ENCODE data around the gene RPS6KB1.
"Not testable (repeated sequence)": the region's sequence is repeated elsewhere in the genome, so short reads cannot be mapped to it uniquely, and the experiment has no call there.

RPS6KB1 gene

DNA sequence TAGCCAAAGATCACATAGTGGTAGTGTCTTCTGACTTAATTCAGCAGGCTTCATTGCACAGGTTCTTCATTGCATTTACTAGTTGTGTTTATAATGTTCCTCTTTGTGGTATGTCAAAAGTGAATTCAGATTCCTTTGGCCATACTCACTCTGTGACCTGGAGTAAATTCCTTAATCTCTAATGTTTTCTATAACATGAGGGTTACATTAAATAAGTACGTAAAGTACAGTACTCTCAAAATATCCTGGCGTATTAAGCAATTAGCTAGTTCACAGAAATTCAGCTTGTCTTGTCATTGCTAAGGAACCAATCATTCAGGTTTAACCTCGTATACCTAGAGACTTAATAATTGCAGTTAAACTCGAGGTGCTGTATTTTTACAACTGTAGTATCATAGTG, 4.2 kb downstream of the RPS6KB1 start:
- no peak overlapping the region for H3K4me3 ChIP-seq (ENCODE audit: low read length)
- peak; percentile 3 for DNase-seq (ENCODE audit: low read depth)
- TF ChIP-seq, protein P1, sequence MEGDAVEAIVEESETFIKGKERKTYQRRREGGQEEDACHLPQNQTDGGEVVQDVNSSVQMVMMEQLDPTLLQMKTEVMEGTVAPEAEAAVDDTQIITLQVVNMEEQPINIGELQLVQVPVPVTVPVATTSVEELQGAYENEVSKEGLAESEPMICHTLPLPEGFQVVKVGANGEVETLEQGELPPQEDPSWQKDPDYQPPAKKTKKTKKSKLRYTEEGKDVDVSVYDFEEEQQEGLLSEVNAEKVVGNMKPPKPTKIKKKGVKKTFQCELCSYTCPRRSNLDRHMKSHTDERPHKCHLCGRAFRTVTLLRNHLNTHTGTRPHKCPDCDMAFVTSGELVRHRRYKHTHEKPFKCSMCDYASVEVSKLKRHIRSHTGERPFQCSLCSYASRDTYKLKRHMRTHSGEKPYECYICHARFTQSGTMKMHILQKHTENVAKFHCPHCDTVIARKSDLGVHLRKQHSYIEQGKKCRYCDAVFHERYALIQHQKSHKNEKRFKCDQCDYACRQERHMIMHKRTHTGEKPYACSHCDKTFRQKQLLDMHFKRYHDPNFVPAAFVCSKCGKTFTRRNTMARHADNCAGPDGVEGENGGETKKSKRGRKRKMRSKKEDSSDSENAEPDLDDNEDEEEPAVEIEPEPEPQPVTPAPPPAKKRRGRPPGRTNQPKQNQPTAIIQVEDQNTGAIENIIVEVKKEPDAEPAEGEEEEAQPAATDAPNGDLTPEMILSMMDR (conservative IDR thresholded peaks at IDR 0.05; ENCODE audit: low read length), result no peak

DNA sequence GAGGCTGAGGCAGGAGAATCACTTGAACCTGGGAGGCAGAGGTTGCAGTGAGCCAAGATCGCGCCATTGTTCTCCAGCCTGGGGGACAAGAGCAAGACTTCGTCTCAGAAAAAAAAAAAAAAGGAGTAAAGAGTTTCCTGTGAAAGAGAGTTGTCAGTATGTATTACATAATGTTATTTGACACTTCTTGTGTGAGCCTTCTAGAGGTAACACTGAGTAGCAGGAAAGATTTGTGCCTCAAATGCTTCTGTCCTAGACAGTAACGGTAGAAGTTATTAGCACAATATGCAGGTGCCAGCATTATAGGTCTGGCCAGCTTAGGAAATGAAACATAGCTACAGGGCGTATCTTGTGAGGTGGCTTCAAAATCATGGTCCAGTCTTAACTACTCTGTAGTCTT, 6.2 kb downstream of the RPS6KB1 start:
- DNase-seq (ENCODE audit: low read depth), result peak; percentile 1
- TF ChIP-seq, protein P1 (conservative IDR thresholded peaks at IDR 0.05; ENCODE audit: low read length), result no peak

DNA sequence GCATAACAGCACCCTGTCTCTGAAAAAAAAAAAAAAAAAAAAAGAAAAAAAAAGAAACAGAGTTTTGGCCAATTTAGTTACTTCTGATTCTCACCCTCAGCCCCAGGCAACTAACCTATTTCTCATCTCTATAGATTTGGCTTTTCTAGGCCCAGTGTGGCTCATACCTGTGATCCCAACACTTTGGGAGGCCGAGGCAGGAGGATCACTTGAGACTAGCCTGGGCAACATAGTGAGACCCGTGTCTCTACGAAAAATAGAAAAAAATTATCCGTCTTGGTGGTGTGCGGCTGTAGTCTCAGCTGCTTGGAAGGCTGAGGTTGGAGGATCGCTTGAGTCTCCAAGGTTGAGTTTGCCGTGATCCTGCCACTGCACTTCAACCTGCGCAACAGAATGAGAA, 8.7 kb downstream of the RPS6KB1 start:
- no peak overlapping the region for H3K4me3 ChIP-seq (ENCODE audit: low read length)
- DNase-seq (ENCODE audit: low read depth), result no peak
- TF ChIP-seq, protein P1 (conservative IDR thresholded peaks at IDR 0.05; ENCODE audit: low read length), result no peak

More for the DNA sequence above, 6.2 kb downstream of the RPS6KB1 start:
- no peak overlapping the region for H3K4me3 ChIP-seq (ENCODE audit: low read length)

DNA sequence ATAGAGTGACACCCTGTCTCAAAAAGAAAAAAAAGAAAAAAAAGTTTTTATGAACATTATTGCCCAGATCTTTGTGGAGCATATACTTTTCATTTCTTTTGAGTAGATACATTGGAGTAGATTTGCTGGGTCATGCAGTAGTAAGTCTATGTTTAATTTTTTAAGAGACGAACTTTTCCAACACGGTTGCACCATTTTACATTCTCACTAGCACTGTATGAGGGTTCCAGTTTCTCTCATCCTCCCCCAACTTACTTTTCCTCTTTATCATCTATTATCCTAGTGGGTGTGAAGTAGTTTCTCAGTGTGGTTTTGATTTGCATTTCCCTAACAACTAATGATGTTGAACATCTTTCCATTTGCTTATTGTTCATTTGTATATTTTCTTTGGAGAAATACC, 10.5 kb downstream of the RPS6KB1 start:
- DNase-seq (ENCODE audit: low read depth), result no peak
- TF ChIP-seq, protein P1 (conservative IDR thresholded peaks at IDR 0.05; ENCODE audit: low read length), result no peak
- H3K4me3 ChIP-seq (ENCODE audit: low read length), result no peak overlapping the region

DNA sequence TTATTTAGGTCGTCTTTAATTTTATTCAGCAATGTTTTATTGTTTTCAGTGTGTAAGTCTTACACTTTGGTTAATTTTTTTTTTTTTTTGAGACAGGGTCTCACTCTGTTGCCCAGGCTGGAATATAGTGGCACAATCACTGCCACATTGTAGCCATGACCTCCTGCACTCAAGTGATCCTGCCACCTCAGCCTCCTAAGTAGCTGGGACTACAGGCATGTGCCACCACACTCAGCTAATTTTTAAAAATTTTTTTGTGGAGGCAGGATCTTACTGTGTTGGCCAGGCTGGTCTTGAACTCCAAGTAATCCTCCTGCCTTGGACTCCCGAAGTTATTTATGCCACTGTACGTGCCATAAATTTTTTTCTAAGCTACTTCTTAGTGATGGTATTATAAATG, 14.5 kb downstream of the RPS6KB1 start:
- no peak overlapping the region for H3K4me3 ChIP-seq (ENCODE audit: low read length)
- TF ChIP-seq, protein P1 (conservative IDR thresholded peaks at IDR 0.05; ENCODE audit: low read length), result no peak
- no peak for DNase-seq (ENCODE audit: low read depth)

DNA sequence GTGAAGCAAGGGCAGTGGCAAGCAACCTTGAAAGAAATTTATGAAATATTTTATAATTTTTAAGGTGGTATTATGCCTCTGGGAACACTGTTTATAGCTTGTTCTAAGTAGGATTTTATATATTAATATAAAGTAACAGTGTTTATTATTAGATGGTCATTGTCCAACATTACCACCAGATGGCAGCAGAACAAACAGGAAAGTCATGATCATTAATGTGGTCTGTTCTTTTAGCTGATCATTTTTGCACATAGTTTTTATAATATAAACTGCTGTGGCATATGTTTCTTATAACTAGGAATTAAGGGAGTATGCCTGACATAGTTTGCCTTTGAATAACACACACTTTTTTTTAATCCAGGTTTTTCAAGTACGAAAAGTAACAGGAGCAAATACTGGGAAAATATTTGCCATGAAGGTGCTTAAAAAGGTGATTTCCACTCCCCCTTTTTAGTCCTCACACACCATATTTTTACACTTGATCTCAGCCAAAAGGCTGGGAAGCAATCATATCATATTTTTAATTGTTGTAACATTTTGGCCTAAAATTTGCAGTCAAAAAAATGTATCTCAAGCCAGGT, 21.4 kb downstream of the RPS6KB1 start:
- TF ChIP-seq, protein P1 (conservative IDR thresholded peaks at IDR 0.05; ENCODE audit: low read length), result peak; percentile 75
- no peak overlapping the region for H3K4me3 ChIP-seq (ENCODE audit: low read length)
- peak; percentile 62 for DNase-seq (ENCODE audit: low read depth)

DNA sequence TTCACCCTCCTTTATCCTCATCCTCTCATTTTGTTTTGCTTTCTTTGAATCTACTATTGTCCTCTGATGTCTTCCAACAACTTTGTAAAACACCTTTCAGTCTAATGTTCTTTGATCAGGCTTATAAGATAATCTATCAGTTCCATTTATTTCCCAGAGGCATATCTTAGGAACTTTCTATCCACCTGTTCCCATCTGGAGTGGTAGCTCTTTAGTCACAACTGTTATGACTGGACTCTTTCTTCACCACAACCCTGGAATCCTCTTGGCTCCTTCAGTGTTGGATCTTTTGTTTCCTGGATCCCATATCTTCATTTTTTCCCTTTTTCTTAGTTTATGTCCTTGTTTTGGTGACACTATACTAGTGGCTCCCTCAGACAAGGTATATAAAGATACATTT, 23.5 kb downstream of the RPS6KB1 start:
- TF ChIP-seq, protein P1 (conservative IDR thresholded peaks at IDR 0.05; ENCODE audit: low read length), result no peak
- no peak overlapping the region for H3K4me3 ChIP-seq (ENCODE audit: low read length)
- no peak for DNase-seq (ENCODE audit: low read depth)

DNA sequence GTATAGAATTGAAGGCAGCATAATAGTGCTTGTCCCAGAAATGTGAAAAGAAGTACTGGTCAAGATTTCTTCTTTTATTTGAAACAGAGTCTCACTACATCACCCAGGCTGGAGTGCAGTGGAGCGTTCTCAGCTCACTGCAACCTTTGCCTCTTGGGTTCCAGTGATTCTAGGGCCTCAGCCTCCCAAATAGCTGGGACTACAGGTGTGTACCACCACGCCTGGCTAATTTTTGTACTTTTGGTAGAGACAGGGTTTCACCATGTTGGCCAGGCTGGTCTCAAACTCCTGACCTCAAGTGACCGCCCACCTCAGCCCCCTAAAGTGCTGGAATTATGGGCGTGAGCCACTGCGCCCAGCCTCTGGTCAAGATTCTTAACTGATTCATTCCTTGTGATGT, 27.7 kb downstream of the RPS6KB1 start:
- not testable (repeated sequence) for H3K4me3 ChIP-seq (ENCODE audit: low read length); DNase-seq (ENCODE audit: low read depth)

DNA sequence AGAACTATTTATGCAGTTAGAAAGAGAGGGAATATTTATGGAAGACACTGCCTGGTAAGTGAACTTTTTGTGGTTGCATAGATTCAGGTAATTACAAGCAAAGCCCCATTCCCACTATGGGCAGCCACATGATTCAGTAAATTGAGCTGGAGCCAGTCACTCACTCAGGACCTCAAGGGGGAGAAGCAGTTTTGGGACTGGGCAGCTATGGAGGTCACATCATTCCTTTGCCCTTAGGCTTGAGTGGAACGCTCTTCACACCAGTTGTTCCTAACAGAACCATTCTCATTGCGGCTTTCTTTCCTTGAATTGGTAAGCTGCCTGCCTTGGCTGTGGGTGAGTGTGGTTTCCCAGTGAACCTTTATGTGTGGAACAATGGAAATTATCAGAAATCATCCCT, 37.2 kb downstream of the RPS6KB1 start:
- not testable (repeated sequence) for H3K4me3 ChIP-seq (ENCODE audit: low read length); DNase-seq (ENCODE audit: low read depth)

DNA sequence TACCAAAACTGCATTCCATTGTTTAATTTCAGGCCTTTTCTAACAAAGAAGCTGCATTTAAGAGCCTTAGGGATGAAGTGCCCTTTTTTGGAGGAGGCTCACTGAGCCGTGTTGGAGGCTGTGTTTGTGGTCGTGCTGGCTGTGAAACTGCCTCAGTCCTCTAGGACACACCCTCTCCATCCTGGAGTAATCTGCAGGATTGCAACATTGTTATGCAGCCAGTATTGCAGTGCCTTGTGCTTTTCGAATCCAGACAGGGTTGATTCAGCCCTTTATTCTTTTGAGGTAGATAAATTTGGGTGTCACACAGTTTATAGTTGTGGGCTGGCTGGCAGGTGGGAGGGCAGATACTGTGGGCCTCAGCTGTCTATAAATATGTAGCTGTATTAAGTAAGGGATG, 37.8 kb downstream of the RPS6KB1 start:
- H3K4me3 ChIP-seq (ENCODE audit: low read length), result not testable (repeated sequence)
- DNase-seq (ENCODE audit: low read depth), result peak; percentile 78

DNA sequence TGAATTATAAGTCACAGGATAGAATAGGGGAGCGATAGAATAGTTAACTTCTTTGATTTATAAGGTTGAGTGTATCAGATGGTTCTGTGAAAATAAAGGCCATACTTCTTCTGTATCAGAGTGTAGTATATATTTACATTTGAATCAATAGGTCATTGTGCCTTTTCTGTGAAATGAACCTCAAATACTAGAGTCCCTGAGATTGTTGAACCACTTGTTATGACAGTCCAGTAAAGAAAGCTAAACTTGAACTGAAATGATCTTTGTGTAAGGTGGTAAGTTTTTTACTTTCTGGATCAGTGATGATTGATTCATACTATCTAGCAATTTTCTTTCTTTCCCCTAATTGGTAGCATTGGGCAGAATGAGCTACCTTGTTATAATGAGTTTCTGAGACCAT, 40.4 kb downstream of the RPS6KB1 start:
- not testable (repeated sequence) for DNase-seq (ENCODE audit: low read depth)

More for the DNA sequence above, 40.4 kb downstream of the RPS6KB1 start:
- not testable (repeated sequence) for H3K4me3 ChIP-seq (ENCODE audit: low read length)

All from AG10803 (cell line).